Measurements from ENCODE around the gene NELL1.
"Not testable (repeated sequence)": the region's sequence is repeated elsewhere in the genome, so short reads cannot be mapped to it uniquely, and the experiment has no call there.

NELL1 gene

DNA sequence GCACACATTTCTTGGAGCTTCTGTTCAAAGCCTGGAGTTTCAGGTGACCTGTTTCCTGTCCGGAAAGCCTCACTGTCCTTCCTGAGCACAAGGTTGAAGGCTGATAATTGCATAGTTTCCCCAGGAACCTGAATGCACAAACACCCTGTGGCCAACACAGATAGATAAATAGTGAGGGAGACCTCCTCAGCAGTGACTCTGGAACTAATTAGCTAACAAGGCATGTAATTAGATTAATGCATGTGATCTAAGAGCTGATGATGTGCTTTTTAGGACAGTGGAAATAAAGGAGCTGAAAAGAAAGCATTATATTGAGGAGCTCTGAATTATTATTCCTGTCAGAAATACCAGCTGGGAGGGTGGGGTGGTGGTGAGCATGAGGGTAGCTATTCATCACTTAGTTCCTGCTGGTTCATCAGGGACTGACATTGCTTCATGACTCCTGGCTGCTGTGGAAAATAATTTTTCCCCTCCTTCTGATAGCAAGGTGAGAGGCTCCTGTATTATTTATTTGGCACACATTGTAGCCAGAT, 101.1 kb downstream of the NELL1 start:
- no peak for DNase-seq (ENCODE audit: low read depth)

DNA sequence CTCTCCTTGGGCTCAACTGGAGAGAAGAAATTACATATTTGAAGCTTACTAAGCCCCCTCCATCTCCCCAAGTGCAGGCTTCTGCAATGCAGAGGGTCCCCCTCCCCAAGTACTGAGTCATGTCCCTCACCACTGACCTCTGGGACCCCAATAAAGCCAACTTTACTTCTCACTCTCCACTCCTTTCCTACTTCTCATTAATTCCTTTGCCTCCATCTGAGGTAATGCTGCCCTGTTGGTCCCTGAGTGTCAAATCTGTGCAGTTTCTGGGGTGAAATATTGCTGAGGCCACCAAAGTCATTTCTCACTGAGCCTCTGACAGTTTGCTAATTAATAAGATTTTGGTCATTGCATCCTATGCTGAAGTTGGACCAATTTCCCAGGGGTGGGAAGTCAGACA, 101.6 kb downstream of the NELL1 start:
- no peak for DNase-seq (ENCODE audit: low read depth)

DNA sequence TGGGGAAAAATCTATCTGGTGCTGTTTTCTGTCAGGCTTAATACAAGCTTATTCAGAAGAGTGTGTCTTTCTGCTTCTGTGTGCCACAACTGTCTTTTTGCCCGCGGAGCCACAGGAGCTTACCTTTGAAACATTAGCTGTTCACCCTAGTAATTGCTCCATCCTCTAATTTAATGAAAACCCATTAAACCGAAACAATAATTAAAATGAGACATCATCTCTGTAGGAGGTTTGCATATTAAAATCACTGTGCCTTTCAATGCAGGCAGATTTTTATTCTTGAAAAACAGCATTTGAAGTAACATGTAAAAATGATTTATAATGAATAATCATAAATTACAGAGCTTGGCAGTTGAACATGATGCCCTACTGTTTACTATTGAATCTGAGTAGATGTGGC, 102.3 kb downstream of the NELL1 start:
- no peak for DNase-seq (ENCODE audit: low read depth)

DNA sequence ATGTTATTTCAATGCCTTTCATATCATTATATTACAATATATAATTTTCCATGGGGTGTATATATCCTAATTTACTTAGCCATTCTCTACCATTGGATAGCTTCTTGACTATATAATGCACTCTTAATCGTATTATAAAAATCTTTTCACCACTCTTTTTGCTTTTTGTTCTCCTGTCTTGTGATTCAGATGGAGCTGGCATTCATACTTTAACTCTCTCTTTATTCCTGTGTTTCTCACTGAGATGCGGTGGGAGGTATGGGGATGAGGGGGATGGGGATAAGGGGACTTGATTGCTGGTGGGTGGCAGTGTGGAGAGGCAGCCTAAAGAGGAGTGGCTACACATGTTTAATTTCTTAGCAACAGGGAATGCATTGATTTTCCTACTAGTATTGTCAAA, 105.9 kb downstream of the NELL1 start:
- no peak for DNase-seq (ENCODE audit: low read depth)

DNA sequence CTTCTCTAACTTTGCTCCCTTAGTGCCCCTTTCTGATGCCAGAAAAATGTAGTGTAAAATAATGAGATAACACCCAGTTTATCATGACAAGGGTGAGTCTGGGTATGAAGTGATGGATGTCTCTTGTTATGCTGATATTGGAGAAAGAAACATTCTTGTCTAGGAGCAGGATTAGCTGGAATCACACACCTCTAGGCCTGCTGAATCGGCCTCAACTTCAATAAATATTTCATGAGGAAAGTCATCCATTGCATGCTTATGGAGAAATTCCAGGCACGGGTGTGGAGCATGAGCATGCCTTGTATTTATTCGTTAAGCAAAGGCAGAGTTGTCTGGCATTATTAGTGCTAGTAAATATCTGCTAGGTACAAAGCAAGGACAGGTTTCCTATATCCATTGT, 113.4 kb downstream of the NELL1 start:
- no peak for DNase-seq (ENCODE audit: low read depth)

DNA sequence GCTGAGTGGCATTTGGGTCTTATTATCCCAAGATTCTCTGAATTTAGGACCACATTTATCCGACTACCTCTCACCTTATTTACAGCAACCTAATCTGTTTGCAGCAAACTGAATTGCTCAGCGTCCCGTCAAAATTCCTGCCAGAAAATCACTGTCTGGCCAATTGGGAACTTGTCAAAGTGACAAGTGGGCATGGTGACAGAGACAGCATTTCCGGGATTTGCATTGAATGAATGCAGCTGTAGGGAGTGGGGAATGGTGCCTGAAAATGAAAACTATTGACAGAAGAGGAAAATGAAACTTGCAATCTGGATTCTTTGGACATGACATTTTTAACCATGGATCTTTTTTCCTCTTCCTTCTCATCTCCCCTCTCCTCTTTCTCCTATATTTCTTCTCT, 113.8 kb downstream of the NELL1 start:
- DNase-seq (ENCODE audit: low read depth), result no peak

DNA sequence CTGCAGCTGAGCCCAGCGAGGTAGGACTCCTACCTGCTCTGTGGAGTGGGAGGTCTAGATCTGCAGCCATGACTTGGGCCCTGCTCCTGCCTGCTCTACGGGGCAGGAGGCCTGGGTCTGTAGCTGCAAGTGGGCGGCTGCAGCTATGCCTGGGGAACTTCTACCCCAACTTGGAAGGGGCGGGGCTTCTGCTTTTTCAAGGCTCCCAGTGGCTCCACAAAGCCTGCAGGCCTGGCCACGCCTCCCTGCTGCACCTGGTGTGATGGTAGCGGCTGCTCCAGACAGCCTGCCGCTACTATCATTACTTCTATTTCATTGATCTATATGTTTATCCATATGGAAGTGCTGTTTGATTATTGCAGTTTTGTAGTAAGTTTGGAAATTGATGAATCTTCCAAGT, 121.2 kb downstream of the NELL1 start:
- no peak for DNase-seq (ENCODE audit: low read depth)

DNA sequence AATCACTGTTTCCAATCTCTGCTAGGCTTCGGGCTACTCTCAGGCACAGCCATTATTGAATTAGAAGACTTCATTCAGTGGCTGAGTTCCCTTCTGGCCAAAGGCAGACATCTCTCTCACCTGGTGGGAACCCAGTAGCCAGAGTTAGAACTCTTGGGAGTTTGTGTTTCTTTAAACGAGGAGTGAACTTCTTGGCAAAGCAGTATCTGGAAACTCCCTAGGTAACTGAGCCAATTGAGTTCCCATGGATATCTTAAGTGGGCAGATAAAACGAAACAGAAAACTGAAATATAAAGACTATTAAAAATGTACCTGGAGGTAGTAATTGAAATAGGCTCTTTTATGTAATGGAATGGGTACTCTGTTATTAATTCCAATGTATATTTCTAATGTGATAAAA, 125.6 kb downstream of the NELL1 start:
- DNase-seq (ENCODE audit: low read depth), result no peak

DNA sequence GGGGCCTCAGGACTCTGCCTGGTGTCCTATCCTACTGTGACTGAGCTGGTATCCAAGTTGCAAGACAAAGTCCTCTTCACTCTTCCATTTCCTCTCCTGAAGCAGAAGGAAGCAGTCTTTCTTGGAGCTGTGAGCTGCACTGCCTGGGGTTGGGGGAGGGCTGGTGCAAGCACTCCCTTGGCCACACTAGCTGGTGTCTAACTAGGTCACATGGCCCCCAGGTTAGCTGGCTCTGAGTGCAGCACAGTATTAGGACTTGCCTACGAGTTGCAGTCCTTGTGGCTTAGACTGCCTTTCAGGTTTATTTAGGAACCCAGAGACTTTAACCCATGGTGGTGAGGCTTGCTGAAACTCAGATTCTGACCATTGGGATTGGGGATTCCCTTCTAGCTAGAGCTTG, 138.9 kb downstream of the NELL1 start:
- no peak for DNase-seq (ENCODE audit: low read depth)

DNA sequence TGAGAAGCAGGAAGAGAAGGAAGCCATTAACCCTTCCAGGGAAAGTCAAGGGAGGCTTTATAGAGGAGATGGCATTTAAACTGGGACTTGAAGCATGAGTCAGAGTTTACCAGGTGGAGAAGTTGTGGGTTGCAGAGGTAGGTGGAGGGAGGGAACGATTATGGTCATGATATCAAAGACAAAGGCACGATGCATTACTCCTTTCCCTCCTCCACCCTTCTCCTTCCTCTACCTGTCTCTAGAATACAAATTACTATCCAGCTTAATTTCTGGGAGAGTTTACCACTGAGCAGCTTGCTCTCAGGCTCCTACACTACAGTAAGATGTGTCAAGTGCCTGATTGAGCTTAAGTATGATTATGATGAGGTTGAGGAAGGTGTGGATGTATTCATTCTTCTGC, 151.7 kb downstream of the NELL1 start:
- no peak for DNase-seq (ENCODE audit: low read depth)

DNA sequence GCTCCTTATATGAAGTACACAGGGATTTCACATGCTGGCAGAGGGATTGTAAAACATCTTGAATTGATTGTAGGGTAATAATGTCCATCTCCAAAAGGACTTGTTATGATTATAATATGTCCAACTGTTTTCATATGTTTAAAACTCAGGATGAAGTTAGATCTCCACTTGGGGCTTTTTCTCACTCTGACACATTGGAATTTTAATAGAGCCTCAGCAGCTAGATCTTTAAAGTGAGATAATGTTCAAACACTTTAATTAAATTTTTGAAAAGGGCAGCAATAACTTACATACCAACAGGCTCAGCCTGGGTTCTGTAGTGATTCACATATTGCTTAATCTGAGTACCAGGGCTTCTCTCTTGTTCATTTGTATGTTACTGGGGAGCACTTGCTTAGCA, 152.1 kb downstream of the NELL1 start:
- no peak for DNase-seq (ENCODE audit: low read depth)

DNA sequence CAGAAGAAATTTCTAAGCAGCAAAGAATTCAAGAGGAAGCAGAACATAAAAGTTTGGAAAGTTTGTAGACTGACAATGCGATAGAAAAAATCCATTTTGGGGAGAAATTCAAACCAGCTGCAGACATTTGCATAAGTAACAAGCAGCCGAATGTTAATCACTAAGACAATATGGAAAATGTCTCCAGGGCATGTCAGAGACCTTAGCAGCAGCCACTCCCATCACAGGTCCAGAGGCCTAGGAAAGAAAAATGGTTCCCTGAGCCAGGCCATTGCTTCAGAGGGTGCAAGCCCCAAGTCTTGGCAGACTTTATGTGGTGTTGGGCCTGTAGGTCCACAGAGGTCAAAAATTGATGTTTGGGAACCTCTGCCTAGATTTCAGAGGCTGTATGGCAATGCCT, 155.4 kb downstream of the NELL1 start:
- DNase-seq (ENCODE audit: low read depth), result no peak

DNA sequence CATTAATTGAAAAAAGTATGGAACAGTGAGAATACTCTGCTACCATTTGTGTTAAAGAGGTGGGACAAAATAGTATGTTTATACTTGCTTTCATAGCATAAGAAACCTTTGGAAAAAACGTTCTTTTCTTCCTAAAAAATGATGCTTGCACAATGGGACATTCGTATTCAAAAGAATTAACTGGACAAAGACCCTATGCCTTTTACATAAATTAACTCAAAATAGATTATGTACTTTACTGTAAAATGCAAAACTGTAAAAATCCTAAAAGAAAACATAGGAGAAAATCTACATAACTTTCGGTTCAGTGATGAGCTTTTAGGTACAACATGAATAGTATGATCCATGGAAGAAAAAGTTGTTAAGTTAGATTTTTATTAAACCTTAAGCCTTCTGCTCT, 166.2 kb downstream of the NELL1 start:
- DNase-seq (ENCODE audit: low read depth), result no peak

DNA sequence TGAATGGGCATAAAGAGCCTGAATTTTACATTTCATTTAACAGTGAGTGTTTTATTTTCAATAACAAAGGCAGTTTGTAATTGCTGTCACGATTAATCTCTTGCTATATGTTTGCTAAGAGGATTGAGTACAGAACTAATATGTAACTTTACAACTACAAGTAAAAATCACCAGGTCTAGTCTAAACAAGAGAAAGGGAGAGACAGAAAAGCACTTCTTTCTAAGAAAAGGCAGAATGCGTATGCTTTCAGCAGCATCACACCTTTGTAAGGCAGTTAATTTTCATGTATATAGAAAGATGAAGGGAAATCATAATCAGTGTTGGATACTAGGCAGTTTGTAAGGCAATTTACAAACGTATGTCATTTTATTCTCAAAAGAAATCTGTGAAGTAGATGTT, 169.8 kb downstream of the NELL1 start:
- DNase-seq (ENCODE audit: low read depth), result no peak

DNA sequence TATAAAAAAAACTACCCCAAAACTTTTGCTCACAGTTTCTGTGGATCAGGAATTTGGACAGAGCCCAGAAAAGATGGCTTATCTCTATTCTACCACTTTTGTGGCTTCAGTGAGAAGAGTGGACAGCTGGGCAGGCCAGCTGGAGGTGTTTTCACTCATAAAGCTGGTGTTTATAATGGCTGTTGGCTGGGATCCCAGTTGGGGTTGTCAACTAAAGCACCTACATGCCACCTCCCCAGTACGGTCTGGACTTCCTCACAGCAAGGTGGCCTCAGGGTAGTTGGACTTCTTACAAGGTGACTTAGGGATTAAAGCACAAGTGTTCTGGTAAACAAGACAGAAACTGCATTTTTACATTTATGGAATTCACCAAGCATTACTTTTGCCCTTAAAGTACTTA, 171.0 kb downstream of the NELL1 start:
- DNase-seq (ENCODE audit: low read depth), result no peak

DNA sequence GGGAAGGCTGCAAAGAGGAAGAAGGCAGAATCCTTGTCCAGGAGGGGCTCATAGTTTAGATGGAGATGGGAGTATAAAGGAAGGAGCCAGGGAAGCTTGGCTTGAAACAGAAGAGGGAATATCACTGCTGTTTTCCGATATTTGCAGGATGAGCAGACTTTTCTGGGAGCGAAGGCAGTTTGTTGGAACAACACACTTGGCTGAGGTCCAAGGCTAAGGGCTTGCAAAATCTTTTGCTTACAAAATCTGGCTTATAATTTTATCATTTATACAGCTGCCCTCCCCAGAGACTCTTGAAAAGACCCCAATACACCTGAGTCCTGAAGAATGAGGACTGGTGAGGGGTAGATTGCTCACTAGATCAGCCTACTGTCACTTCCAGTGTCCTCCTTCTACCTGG, 174.8 kb downstream of the NELL1 start:
- no peak for DNase-seq (ENCODE audit: low read depth)

DNA sequence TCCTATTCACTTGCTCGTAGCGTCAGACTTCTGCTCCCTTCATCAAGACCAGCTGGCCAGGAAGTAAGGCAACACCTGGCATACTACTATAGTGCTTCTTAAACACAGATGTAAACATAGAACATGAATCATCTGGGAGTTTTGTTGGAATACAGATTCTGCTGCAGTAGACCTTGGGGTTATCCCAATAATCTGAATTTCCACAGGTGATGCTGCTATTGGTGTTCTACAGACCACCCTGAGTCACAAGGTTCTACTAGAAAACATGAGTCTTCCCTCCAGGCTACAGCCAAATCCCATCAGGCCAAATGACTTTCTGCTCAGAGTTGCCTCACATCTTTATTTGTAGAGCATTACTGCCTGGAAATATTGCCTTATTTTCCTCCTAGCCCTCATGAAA, 175.2 kb downstream of the NELL1 start:
- DNase-seq (ENCODE audit: low read depth), result no peak

DNA sequence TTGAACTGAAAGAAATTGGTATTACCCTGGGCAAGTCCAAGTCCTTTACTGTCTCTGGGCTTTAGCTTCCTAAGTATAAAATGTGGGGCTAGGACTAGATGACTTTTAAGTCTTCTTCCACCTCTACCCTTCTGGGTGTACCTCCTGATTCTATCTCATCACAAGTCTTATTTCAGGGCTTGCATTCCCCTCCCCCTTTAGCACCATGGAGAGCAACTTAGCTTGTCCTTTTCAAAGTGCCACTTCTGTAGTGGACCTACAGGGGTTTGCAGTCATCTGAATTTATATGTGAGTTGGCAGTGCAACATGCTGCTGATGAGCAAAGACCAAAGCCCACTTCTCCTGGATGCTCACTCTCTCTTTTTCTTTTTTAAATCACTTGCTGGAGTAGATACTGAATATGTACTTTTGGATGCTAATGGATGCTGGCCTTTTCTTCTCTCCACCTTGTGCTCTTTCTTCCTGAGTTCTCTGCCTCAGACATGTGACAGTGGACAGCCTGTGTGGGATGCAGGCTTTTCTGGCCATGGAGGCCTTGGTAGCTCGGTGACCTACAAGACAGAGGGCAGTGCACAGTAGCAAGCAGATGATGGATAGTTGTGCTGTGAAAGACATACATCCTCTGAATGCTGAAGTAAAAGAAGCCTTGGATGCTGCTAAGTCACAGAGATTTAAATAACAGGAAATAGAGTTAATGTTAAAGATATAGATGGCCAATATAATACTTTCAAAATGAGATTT, 185.0 kb downstream of the NELL1 start:
- no peak for DNase-seq (ENCODE audit: low read depth)

DNA sequence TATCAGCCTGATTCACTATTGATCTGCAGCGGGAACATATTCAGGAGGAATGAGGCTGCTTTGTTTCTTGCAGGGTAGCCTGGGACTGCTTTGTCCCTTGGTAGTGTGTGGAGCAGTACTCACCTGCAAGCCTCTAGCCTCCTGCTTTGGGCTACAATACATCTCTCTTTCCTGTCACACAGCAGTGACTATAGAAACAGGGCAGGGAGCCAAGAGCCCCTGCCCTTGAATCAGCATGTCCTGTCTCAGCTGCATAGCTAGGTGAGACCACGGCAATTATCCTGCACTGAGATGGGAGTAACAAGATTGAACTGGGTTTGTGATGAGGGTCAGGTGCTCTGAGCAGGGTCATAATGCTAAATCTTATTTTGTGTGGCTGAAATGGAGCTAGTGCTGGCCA, 191.9 kb downstream of the NELL1 start:
- DNase-seq (ENCODE audit: low read depth), result no peak

DNA sequence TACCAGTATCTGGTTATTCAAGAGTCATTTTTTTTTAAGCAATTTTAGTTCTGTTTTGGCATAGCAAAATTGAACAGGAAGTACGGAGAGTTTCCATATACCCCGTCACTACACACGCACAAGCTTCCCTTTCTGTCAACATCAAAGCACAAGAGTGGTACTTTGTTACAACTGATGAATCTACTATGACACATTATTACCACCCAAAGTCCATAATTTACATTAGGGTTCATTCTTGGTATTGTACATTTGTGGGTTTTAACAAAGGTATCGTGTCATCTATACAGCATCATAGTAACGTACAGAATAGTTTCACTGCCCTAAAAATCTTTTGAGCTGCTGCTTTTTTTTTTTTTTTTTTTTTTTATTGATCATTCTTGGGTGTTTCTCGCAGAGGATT, 192.9 kb downstream of the NELL1 start:
- DNase-seq (ENCODE audit: low read depth), result not testable (repeated sequence)

DNA sequence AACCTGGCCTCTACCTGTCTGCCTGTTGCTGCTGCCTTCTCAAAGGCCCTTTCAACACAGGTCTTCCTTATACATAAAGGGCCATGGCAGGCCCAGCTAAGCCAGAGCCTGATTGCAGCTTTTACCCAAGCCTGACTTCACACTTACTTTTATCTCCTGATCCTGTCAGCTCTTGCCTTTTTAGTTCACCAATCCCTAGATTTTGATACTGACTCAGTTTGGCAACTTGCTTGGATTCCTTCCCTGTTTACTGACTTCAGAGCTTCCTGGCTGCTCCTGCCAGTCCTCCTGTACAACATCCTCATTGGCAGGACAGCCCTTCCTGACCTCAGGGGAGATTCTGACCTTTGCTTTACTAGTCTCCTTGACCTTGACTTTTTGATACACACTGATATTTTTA, 195.2 kb downstream of the NELL1 start:
- no peak for DNase-seq (ENCODE audit: low read depth)

DNA sequence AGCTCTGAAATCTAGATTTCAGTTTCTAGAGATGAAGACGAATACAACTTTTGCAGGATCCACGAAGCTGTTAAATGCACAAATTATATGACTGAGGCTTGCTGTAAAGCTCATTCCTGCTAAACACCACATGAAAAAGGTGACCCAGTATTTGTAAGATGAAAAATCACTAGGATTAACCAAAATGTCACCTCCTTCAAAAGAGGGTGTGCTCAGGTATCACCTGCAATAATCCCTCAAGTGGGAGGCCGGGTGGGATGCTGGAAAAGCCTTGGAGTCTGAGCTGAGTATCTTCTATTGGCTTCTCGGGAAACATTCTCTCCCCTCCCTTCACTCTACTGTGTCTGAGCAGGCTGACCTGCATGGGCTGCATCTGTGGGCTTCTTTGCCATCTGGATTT, 195.8 kb downstream of the NELL1 start:
- no peak for DNase-seq (ENCODE audit: low read depth)

DNA sequence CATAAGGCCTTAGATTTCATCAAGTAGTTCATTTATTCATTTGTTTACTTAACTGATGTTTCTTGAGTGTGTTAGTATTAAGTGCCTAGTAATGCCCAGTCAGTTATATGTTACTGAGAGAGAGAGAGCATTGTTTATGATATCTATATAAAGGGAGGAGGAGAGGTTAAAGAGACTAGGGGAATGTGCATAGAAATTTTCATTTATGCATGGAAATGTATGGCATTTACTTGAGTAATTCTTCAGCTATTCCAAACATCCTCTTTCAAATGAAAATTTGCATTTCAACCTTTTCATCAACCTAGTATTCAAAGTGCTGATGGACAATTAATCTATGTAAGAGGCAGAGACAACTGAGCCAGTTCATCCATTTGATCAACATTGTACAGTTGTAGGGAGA, 199.7 kb downstream of the NELL1 start:
- no peak for DNase-seq (ENCODE audit: low read depth)

DNA sequence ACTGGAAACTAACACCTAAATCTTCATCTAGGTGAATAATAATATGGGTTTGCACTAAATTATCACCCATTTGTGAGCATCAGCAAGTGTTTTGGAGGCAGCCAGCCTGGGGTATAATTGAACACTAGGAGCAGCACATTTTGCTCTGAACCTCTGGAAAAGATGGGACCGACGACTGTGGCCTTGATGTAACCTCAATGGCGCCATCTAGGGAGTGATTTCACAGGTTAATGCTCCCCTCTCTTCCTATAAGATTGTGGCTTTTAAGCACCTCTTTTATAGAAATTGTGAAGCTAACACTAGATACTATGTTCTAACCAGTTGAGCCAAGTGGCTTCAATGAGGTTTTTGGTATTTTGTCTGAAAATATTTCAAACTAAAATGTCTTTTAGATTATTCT, 203.7 kb downstream of the NELL1 start:
- DNase-seq (ENCODE audit: low read depth), result no peak

DNA sequence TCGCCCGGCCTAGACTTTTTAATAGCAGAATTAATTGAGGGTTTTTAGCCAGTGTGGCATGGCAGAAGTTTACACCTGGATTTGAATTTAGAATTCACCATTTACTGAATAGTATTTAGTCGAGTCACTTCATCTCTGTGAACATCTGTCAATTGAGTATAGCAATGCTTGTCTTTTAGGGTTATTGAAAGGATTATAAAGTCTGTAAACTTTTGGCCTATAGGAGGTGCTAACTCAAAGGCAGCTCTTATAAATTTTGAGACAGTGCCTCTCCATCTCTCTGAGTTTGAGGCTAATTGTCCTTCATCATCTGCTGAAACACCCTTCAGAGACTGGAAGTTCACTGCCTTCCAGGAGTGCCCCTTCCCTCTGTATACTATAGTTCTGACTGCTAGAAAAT, 205.0 kb downstream of the NELL1 start:
- DNase-seq (ENCODE audit: low read depth), result no peak

Measured in stromal cell of bone marrow (primary cell).